Measurements from ENCODE around the gene HARBI1. TPM values are rescaled to one million over a fixed set of nuclear protein-coding genes. Genes with fewer than 3 reads are reported as not detected.

Gene HARBI1
- total and polyA plus RNA-seq, 2 of the 4 experiments (the other 2 are of a cell fraction), result 2.7 to 5.2 TPM

DNA sequence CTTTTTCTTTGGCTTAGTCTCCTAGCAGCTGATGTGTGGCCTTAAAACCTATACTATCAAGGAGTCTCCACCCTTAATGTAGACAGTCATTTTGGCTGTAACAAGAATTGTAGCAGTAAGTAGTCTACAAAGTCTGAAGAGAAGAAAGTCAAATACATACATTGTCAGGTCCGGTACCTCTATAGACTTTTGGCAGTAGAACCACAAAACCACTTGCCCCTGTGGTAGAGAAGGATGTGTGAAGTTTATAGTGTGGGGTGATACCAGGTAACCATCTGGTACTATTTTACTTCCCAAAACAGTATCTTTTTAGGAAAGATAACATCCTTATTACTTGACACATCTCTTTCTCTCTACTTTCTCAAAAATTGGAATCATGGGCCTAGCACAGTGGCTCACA lies 15.5 kb upstream of the HARBI1 start:
- CTCF ChIA-PET, result no interaction called here
- dilution Hi-C loops (cut with HindIII; ENCODE audit: low sequenced_read_pairs, unreplicated experiment), result no loop called here
- H3K4me2 ChIP-seq (ENCODE audit: low read depth, low read length), result no peak overlapping the region

More for the DNA sequence above, 15.5 kb upstream of the HARBI1 start:
- Histone ChIP-seq H3K27me3 (ENCODE audit: control insufficient read depth, insufficient read depth, low read length) (no peaks in the 10 kb centered on the region), H2AK5ac (ENCODE audit: low read depth, low read length) (no peak overlapping the region), H3K9ac (ENCODE audit: low read depth, low read length) (no peak overlapping the region), H2AFZ (replicated peaks; ENCODE audit: low read length, poor library complexity) (no peak overlapping the region), H3K79me1 (ENCODE audit: low read depth in 1 of 2, low read length in 2 of 2) (peaks cover 20 to 38% of the 10 kb centered on the region in 2 experiments), H2BK120ac (ENCODE audit: low read depth, low read length) (no peak overlapping the region), H3K14ac (replicated peaks; ENCODE audit: low read depth, low read length) (no peak overlapping the region), H3K4me1 (ENCODE audit: control insufficient read depth, insufficient read depth, low read length) (no peaks in the 10 kb centered on the region), H2AK9ac (replicated peaks; ENCODE audit: low read depth, low read length, poor library complexity) (no peak overlapping the region), H3K9me3 (ENCODE audit: control insufficient read depth, insufficient read depth, low read length) (no peaks in the 10 kb centered on the region), H3K36me3 (ENCODE audit: control insufficient read depth, insufficient read depth, low read length) (peaks cover 18% of the 10 kb centered on the region), H4K5ac (ENCODE audit: low read depth, low read length) (no peak overlapping the region), H2BK20ac (ENCODE audit: low read depth, low read length) (no peak overlapping the region), H3K4ac (ENCODE audit: low read depth, low read length) (no peak overlapping the region), H4K8ac (ENCODE audit: low read depth in 2 of 2, low read length in 2 of 2) (no peak overlapping the region), H3K9me1 (ENCODE audit: insufficient read depth, low read length) (no peaks in the 10 kb centered on the region), H3K4me3 (ENCODE audit: insufficient read depth, low read depth, low read length) (no peak overlapping the region), H3K56ac (ENCODE audit: extremely low read depth, insufficient read depth, low read length) (no peak overlapping the region), H3K27ac (ENCODE audit: insufficient read depth, low read length) (no peak overlapping the region), H2BK5ac (ENCODE audit: low read depth, low read length, poor library complexity, severe bottlenecking) (no peak overlapping the region), H4K20me1 (ENCODE audit: insufficient read depth, low read length) (peaks cover 2% of the 10 kb centered on the region; the same call in 1 of the 2 replicates), H2BK15ac (ENCODE audit: low read depth, low read length) (no peak overlapping the region), H4K91ac (ENCODE audit: insufficient read depth, low read depth, low read length) (no peak overlapping the region), H3K23ac (ENCODE audit: low read depth, low read length) (no peak overlapping the region), H3K18ac (ENCODE audit: low read depth, low read length) (no peak overlapping the region)
- TF ChIP-seq NFE2L2 (IDR thresholded peaks at IDR 0.05; ENCODE audit: low read depth, low read length) (no peak), RAD21 (IDR thresholded peaks at IDR 0.05; ENCODE audit: low read length) (no peak), CEBPB (IDR thresholded peaks at IDR 0.05; ENCODE audit: low read depth, low read length) (no peak), POLR2A (IDR thresholded peaks at IDR 0.05; ENCODE audit: low read depth, low read length) (no peak), SMC3 (IDR thresholded peaks at IDR 0.05; ENCODE audit: low read depth, low read length) (no peak)
- TF ChIP-seq, protein P1, sequence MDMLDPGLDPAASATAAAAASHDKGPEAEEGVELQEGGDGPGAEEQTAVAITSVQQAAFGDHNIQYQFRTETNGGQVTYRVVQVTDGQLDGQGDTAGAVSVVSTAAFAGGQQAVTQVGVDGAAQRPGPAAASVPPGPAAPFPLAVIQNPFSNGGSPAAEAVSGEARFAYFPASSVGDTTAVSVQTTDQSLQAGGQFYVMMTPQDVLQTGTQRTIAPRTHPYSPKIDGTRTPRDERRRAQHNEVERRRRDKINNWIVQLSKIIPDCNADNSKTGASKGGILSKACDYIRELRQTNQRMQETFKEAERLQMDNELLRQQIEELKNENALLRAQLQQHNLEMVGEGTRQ (IDR thresholded peaks at IDR 0.05; ENCODE audit: low read depth, low read length), result no peak
- TF ChIP-seq, protein P2, sequence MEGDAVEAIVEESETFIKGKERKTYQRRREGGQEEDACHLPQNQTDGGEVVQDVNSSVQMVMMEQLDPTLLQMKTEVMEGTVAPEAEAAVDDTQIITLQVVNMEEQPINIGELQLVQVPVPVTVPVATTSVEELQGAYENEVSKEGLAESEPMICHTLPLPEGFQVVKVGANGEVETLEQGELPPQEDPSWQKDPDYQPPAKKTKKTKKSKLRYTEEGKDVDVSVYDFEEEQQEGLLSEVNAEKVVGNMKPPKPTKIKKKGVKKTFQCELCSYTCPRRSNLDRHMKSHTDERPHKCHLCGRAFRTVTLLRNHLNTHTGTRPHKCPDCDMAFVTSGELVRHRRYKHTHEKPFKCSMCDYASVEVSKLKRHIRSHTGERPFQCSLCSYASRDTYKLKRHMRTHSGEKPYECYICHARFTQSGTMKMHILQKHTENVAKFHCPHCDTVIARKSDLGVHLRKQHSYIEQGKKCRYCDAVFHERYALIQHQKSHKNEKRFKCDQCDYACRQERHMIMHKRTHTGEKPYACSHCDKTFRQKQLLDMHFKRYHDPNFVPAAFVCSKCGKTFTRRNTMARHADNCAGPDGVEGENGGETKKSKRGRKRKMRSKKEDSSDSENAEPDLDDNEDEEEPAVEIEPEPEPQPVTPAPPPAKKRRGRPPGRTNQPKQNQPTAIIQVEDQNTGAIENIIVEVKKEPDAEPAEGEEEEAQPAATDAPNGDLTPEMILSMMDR (conservative IDR thresholded peaks at IDR 0.05; ENCODE audit: low read depth, low read length), result no peak
- in situ Hi-C loops (cut with MboI; ENCODE audit: low sequenced_read_pairs) (no loop called here), intact Hi-C loops (cut with micrococcal nuclease) (no loop called here)
- POLR2A ChIA-PET (ENCODE audit: unreplicated experiment), result no interaction called here
- BruUV-seq (replicated peaks), result no TSS peak
- DNase-seq, result no peak
- ATAC-seq (ENCODE audit: low read depth), result no peak
- WGBS, 2 experiments (ENCODE audit: extremely low coverage in 2 of 2, insufficient read length in 1 of 2), result no CpG with 5 or more reads among the region's 1 CpG

Measured in IMR-90 (cell line).